H9 (cell line): Measurements from ENCODE around the gene SNORC. TPM values are rescaled to one million over a fixed set of nuclear protein-coding genes. Genes with fewer than 3 reads are reported as not detected.

ENCODE experiments used
- DNase-seq: peaks from one replicate; pipeline ENCODE4 v3.0.0-alpha.2; 2017
- H2AFZ ChIP-seq: one replicate; pipeline ENCODE4 v1.6.1; 2013; ENCODE audit warnings: mild to moderate bottlenecking, low read length, control low read depth, moderate library complexity
- H2AK5ac ChIP-seq: 2 replicates; pipeline ENCODE4 v1.6.1; 2013; ENCODE audit warnings: low read length, control low read depth, mixed read lengths; ENCODE audit not compliant: insufficient read length
- H2BK120ac ChIP-seq: one replicate; pipeline ENCODE4 v1.6.1; 2013; ENCODE audit warnings: low read depth, mild to moderate bottlenecking, low read length, control low read depth, inconsistent platforms; ENCODE audit not compliant: poor library complexity, severe bottlenecking
- H2BK12ac ChIP-seq: 2 replicates; pipeline ENCODE4 v1.6.1; 2013; ENCODE audit warnings: low read length, control low read depth, mixed read lengths, low read depth; ENCODE audit not compliant: insufficient read length
- H2BK15ac ChIP-seq: 2 replicates; pipeline ENCODE4 v1.6.1; 2013; ENCODE audit warnings: low read depth, low read length, control low read depth
- H2BK20ac ChIP-seq: one replicate; pipeline ENCODE4 v1.6.1; 2013; ENCODE audit warnings: low read depth, mild to moderate bottlenecking, low read length, control low read depth, inconsistent platforms; ENCODE audit not compliant: poor library complexity, severe bottlenecking
- H2BK5ac ChIP-seq: 2 replicates; pipeline ENCODE4 v1.6.1; 2013; ENCODE audit warnings: low read length, control low read depth, mixed read lengths; ENCODE audit not compliant: insufficient read length
- H3K14ac ChIP-seq: 2 replicates; pipeline ENCODE4 v1.6.1; 2013; ENCODE audit warnings: low read length, control low read depth; ENCODE audit not compliant: insufficient read depth
- H3K18ac ChIP-seq: 2 replicates; pipeline ENCODE4 v1.6.1; 2013; ENCODE audit warnings: low read depth, mild to moderate bottlenecking, mixed read lengths, low read length, control low read depth; ENCODE audit not compliant: insufficient read length
- H3K23ac ChIP-seq: 2 replicates; pipeline ENCODE4 v1.6.1; 2013; ENCODE audit warnings: low read length, control low read depth, mixed read lengths, low read depth; ENCODE audit not compliant: insufficient read length
- H3K23me2 ChIP-seq: 2 replicates; pipeline ENCODE4 v1.6.1; 2013; ENCODE audit warnings: low read depth, mild to moderate bottlenecking, mixed read lengths, low read length, control low read depth; ENCODE audit not compliant: insufficient read length, poor library complexity, severe bottlenecking
- H3K27ac ChIP-seq: 2 replicates; pipeline ENCODE4 v1.5.1; 2013; ENCODE audit warnings: low read length, control low read depth, mixed read lengths, low read depth; ENCODE audit not compliant: insufficient read length
- H3K27me3 ChIP-seq: 2 replicates; pipeline ENCODE4 v1.6.1; 2013; ENCODE audit warnings: low read length, control low read depth, inconsistent platforms; ENCODE audit not compliant: insufficient read depth
- H3K4ac ChIP-seq: 2 replicates; pipeline ENCODE4 v1.6.1; 2013; ENCODE audit warnings: low read depth, mild to moderate bottlenecking, control low read depth, inconsistent platforms, low read length, moderate library complexity
- H3K4me1 ChIP-seq: 2 replicates; pipeline ENCODE4 v1.6.1; 2013; ENCODE audit warnings: low read length, control low read depth, inconsistent platforms; ENCODE audit not compliant: insufficient read depth
- H3K4me2 ChIP-seq: 2 replicates; pipeline ENCODE4 v1.6.1; 2013; ENCODE audit warnings: low read length, control low read depth, mixed read lengths; ENCODE audit not compliant: insufficient read length, insufficient read depth
- H3K56ac ChIP-seq: 2 replicates; pipeline ENCODE4 v1.6.1; 2013; ENCODE audit warnings: low read depth, mild to moderate bottlenecking, mixed read lengths, low read length, control low read depth; ENCODE audit not compliant: insufficient read length
- H3K79me1 ChIP-seq: 2 replicates; pipeline ENCODE4 v1.6.1; 2013; ENCODE audit warnings: low read depth, mild to moderate bottlenecking, moderate library complexity, low read length, control low read depth, inconsistent platforms; ENCODE audit not compliant: insufficient read depth, poor library complexity, severe bottlenecking
- H3K79me2 ChIP-seq: 2 replicates; pipeline ENCODE4 v1.6.1; 2013; ENCODE audit warnings: low read length, control low read depth, inconsistent platforms; ENCODE audit not compliant: insufficient read depth
- H3K9ac ChIP-seq: 2 replicates; pipeline ENCODE4 v1.6.1; 2013; ENCODE audit warnings: low read length, control low read depth, mixed read lengths; ENCODE audit not compliant: insufficient read length; ENCODE audit errors: extremely low read depth
- H3K9me3 ChIP-seq: one replicate; pipeline ENCODE4 v1.6.1; 2013; ENCODE audit warnings: low read depth, low read length, inconsistent platforms; ENCODE audit not compliant: control insufficient read depth
- H3T11ph ChIP-seq: one replicate; pipeline ENCODE4 v1.6.1; 2013; ENCODE audit warnings: mild to moderate bottlenecking, low read length, control low read depth, inconsistent platforms
- H4K20me1 ChIP-seq: one replicate; pipeline ENCODE4 v1.6.1; 2013; ENCODE audit not compliant: control insufficient read depth, insufficient read length, insufficient read depth
- H4K5ac ChIP-seq: 2 replicates; pipeline ENCODE4 v1.6.1; 2013; ENCODE audit warnings: low read depth, mild to moderate bottlenecking, mixed read lengths, low read length, control low read depth; ENCODE audit not compliant: insufficient read length
- H4K8ac ChIP-seq: replicated peaks from 2 replicates; pipeline ENCODE4 v1.6.1; 2013; ENCODE audit warnings: low read length, control low read depth, mixed read lengths, low read depth; ENCODE audit not compliant: insufficient read length
- H4K91ac ChIP-seq: 2 replicates; pipeline ENCODE4 v1.6.1; 2013; ENCODE audit warnings: low read depth, mild to moderate bottlenecking, moderate library complexity, mixed read lengths, low read length, control low read depth; ENCODE audit not compliant: insufficient read length
- H3K27ac Mint-ChIP-seq, 3 experiments: 2 replicates in 2 of 3; 3 replicates in 1 of 3; pipeline ENCODE4 v1.8.0; 2020 to 2021; ENCODE audit warnings: mixed read lengths in 3 of 3, mild to moderate bottlenecking in 1 of 3, moderate library complexity in 1 of 3
- H3K27me3 Mint-ChIP-seq: 2 replicates; pipeline ENCODE4 v1.8.0; 2021; ENCODE audit warnings: low read depth, mild to moderate bottlenecking, moderate library complexity, mixed read lengths
- H3K36me3 Mint-ChIP-seq, 3 experiments: 2 replicates in 2 of 3; 3 replicates in 1 of 3; pipeline ENCODE4 v1.8.0; 2020 to 2021; ENCODE audit warnings: low read depth in 3 of 3, mixed read lengths in 3 of 3; ENCODE audit not compliant: insufficient read depth in 1 of 3
- H3K4me1 Mint-ChIP-seq, 2 experiments: 2 replicates each; pipeline ENCODE4 v1.8.0; 2020; ENCODE audit warnings: mixed read lengths in 2 of 2
- H3K4me3 Mint-ChIP-seq, 2 experiments: 2 replicates in 1 of 2; 3 replicates in 1 of 2; pipeline ENCODE4 v1.8.0; 2020 to 2021; ENCODE audit warnings: mild to moderate bottlenecking in 2 of 2, mixed read lengths in 2 of 2, moderate library complexity in 1 of 2
- H3K9me3 Mint-ChIP-seq, 2 experiments: 2 replicates in 1 of 2; 3 replicates in 1 of 2; pipeline ENCODE4 v1.8.0; 2020; ENCODE audit warnings: mild to moderate bottlenecking in 2 of 2, mixed read lengths in 2 of 2, moderate library complexity in 1 of 2
- WGBS: extraction: QIAGEN DNeasy Blood & Tissue Kit; methylation state at CpG from one replicate; pipeline ENCODE4 v1.1.7; 2013; ENCODE audit warnings: missing lambda C conversion rate, low lambda C conversion rate, mixed read lengths; ENCODE audit not compliant: insufficient read length; ENCODE audit errors: extremely low coverage; 5-methylcytosine and 5-hydroxymethylcytosine counted together
- total RNA-seq: library from RNA; stranded (reverse); gene quantifications from 2 replicates; pipeline ENCODE4 v1.2.1, GENCODE V29; 2021
- TF ChIP-seq, protein P1 (sequence below): fragments of 200-600 bp; sonication (generic); conservative IDR thresholded peaks from 3 replicates; pipeline ENCODE4 v1.8.0; 2021; ENCODE audit warnings: antibody characterized with exemption, mild to moderate bottlenecking

Gene SNORC
- total RNA-seq, 1 experiment from 2014 or later, result 1.1 TPM

DNA sequence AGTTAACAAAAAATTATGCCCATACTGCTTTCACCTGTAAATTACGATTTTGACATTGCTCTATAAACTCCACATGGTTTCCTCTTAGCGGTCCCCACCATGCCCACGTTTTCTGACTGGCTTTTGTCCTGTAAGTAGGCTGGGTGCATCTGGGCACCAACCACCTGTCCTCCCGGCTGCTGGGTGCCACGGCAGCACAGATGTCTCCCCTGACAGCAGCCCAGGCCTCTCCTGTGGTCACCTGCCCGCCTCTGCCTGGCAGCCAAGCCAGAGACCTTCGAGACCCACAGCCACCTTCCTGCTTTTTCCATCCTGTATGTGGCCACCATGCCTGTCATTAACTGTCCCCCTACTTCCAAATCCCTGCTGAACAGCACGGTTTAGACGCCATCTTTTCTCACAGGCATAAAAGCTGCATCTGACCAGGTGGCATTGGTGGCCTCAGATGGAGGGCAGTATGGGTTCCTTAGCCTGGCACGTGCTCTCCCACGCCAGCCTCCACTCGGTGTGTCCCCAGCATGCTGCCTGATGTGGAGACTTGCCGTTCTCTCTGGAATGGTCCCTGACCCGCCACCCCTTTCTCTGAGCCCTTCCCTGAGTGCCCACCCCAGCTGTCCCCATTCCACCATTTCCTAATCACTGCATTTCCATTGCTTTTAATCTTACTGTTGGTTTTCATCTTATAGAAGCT lies 18.9 kb downstream of the SNORC start:
- H3K79me1 ChIP-seq, result no peaks in the 10 kb centered on the region
- H2BK5ac ChIP-seq, result no peak overlapping the region
- no peak overlapping the region for H4K5ac ChIP-seq
- no peaks in the 10 kb centered on the region for H3K9me3 ChIP-seq
- no peak for DNase-seq
- Mint-ChIP-seq H3K9me3 (peaks cover 0 to 2% of the 10 kb centered on the region in 2 experiments; a peak in 2 of 5 replicates), H3K4me1 (peaks cover 19 to 23% of the 10 kb centered on the region in 2 experiments), H3K4me3 (no peak overlapping the region), H3K27me3 (peaks cover 36% of the 10 kb centered on the region), H3K36me3 (no peaks in the 10 kb centered on the region; a peak in 1 of 7 replicates), H3K27ac (peak overlapping the region in 1 of 3 experiments; percentile 33; a peak in 2 of 7 replicates)
- no peak overlapping the region for H3K27ac ChIP-seq
- H3K23me2 ChIP-seq, result no peaks in the 10 kb centered on the region
- no peak overlapping the region for H2AK5ac ChIP-seq
- no peak overlapping the region for H3K23ac ChIP-seq
- H3K4me1 ChIP-seq, result no peaks in the 10 kb centered on the region; the same call in 1 of the 2 replicates
- no peaks in the 10 kb centered on the region for H3K27me3 ChIP-seq
- no CpG with 5 or more reads among the region's 14 CpGs for WGBS
- H3K9ac ChIP-seq, result no peak overlapping the region
- no peak overlapping the region for H2BK15ac ChIP-seq
- no peak overlapping the region for H2BK12ac ChIP-seq
- H4K20me1 ChIP-seq, result no peaks in the 10 kb centered on the region
- no peak overlapping the region for H3K4me2 ChIP-seq
- no peak overlapping the region for H3T11ph ChIP-seq
- no peak overlapping the region for H2BK20ac ChIP-seq
- TF ChIP-seq, protein P1, sequence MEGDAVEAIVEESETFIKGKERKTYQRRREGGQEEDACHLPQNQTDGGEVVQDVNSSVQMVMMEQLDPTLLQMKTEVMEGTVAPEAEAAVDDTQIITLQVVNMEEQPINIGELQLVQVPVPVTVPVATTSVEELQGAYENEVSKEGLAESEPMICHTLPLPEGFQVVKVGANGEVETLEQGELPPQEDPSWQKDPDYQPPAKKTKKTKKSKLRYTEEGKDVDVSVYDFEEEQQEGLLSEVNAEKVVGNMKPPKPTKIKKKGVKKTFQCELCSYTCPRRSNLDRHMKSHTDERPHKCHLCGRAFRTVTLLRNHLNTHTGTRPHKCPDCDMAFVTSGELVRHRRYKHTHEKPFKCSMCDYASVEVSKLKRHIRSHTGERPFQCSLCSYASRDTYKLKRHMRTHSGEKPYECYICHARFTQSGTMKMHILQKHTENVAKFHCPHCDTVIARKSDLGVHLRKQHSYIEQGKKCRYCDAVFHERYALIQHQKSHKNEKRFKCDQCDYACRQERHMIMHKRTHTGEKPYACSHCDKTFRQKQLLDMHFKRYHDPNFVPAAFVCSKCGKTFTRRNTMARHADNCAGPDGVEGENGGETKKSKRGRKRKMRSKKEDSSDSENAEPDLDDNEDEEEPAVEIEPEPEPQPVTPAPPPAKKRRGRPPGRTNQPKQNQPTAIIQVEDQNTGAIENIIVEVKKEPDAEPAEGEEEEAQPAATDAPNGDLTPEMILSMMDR, result no peak
- no peak overlapping the region for H3K56ac ChIP-seq
- no peak overlapping the region for H2AFZ ChIP-seq
- H2BK120ac ChIP-seq, result no peak overlapping the region
- H3K4ac ChIP-seq, result no peak overlapping the region
- H4K8ac ChIP-seq, result no peak overlapping the region
- no peak overlapping the region for H3K18ac ChIP-seq
- no peaks in the 10 kb centered on the region for H3K79me2 ChIP-seq
- no peak overlapping the region for H3K14ac ChIP-seq
- no peak overlapping the region for H4K91ac ChIP-seq
